Testis (tissue), 2 donors: Measurements from ENCODE around the gene PRKG1.

Experiments
- POLR2A ChIP-seq: fragments of 450-650 bp; IDR thresholded peaks from one replicate; pipeline ENCODE4 v1.6.1; 2017; ENCODE audit warnings: antibody characterized with exemption, mild to moderate bottlenecking, moderate library complexity
- TF ChIP-seq, protein P1 (sequence below), 3 experiments: fragments of 450-650 bp in 2 of 3; fragments of 200-600 bp in 1 of 3; sonication (generic) in 1 of 3; IDR thresholded peaks; one replicate each; pipeline ENCODE4 v1.5.1; 2016 to 2019; ENCODE audit warnings: antibody characterized with exemption in 3 of 3, mild to moderate bottlenecking in 2 of 3, moderate library complexity in 1 of 3

DNA sequence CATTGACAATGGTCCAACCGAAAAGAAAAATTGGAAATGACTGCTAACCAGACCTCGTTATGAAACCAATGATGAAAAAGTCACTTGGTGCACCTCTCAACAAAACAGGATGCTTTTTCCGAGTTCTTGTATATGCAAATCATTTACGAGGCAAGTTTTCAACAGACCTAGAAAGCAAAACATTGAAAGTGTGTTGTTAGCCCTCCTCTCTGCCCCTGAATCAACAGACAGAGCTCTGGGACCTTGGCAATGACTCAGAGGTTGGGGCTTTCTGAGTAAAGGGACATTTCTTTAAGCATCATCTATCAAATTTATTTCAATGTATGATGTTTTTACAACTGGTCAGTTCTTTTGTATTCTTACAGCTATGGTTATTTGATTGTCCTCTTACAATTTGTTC lies 1223.5 kb downstream of the PRKG1 start:
- TF ChIP-seq, protein P1, sequence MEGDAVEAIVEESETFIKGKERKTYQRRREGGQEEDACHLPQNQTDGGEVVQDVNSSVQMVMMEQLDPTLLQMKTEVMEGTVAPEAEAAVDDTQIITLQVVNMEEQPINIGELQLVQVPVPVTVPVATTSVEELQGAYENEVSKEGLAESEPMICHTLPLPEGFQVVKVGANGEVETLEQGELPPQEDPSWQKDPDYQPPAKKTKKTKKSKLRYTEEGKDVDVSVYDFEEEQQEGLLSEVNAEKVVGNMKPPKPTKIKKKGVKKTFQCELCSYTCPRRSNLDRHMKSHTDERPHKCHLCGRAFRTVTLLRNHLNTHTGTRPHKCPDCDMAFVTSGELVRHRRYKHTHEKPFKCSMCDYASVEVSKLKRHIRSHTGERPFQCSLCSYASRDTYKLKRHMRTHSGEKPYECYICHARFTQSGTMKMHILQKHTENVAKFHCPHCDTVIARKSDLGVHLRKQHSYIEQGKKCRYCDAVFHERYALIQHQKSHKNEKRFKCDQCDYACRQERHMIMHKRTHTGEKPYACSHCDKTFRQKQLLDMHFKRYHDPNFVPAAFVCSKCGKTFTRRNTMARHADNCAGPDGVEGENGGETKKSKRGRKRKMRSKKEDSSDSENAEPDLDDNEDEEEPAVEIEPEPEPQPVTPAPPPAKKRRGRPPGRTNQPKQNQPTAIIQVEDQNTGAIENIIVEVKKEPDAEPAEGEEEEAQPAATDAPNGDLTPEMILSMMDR (IDR thresholded peaks at IDR 0.05), result no peak
- no peak for TF ChIP-seq POLR2A
